ENCODE measurements around the gene CEP128.

The CEP128 gene

DNA sequence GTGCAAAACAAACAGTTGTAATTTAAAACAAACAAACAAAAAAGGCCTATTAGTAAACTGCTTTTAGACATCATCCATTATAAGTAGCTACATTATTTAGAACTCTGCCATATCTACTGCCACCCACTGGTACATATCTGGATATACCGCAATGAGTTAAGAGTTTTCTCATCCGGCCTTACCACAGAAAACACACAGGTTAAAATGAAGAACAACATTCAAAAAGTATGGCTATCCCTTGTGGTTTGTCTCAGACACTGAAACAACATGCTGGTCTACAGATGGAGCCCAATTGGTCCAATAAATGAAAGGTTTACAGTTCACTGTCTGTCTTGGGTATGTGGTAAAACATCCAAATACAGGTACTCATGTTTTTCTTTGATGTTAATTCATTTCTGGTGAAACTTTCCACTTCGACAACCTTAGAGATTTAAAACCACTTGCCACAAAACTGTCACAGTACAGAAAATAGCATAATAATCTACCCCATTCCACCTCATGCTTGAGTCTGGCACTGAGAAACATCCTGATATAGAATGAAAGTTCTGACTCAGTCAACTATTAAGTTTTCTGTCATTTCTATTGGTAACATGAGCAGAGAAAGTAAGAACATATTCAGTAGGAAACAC, 354.3 kb downstream of the CEP128 start:
- no peaks in the 10 kb centered on the region for H3K4me1 ChIP-seq (ENCODE audit: control insufficient read depth, low read depth, low read length)
- H3K4me3 ChIP-seq (ENCODE audit: low read length), result no peak overlapping the region
- H3K27me3 ChIP-seq (ENCODE audit: control insufficient read depth, insufficient read depth, low read length), result no peaks in the 10 kb centered on the region
- H3K9ac ChIP-seq (ENCODE audit: low read length), result no peak overlapping the region
- no peak overlapping the region for H3K27ac ChIP-seq (ENCODE audit: low read length)
- H3K9me3 ChIP-seq (ENCODE audit: control insufficient read depth, low read depth, low read length), result no peaks in the 10 kb centered on the region
- no peaks in the 10 kb centered on the region for H3K36me3 ChIP-seq (ENCODE audit: control insufficient read depth, low read depth, low read length)

- Histone ChIP-seq H3K36me3 (ENCODE audit: control insufficient read depth, low read depth, low read length) (no peaks in the 10 kb centered on the region), H3K27me3 (ENCODE audit: control insufficient read depth, insufficient read depth, low read length) (no peaks in the 10 kb centered on the region), H3K4me3 (ENCODE audit: low read length) (no peak overlapping the region), H3K9me3 (ENCODE audit: control insufficient read depth, low read depth, low read length) (no peaks in the 10 kb centered on the region), H3K4me1 (ENCODE audit: control insufficient read depth, low read depth, low read length) (no peaks in the 10 kb centered on the region), H3K9ac (ENCODE audit: low read length) (no peak overlapping the region), H3K27ac (ENCODE audit: low read length) (no peak overlapping the region)
Measured at GRCh38 chr14:80586131-80586530, 355.4 kb downstream of the CEP128 start.

DNA sequence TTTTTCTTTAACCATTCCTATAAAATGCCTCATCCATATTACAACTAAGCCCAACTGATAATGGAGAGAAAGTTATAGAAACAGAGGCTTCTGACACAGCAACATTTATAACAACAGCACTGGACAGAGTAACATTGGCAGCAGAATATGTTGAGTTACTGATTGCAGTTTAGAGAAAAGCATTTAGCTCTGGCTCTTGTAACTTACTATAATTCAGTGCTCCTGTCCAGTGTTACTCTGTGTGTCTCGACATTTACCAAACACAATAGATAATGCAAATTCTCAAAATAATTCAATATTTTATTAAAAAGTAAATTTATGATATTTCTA, 356.1 kb downstream of the CEP128 start:
- no peaks in the 10 kb centered on the region for H3K27me3 ChIP-seq (ENCODE audit: control insufficient read depth, insufficient read depth, low read length)
- no peaks in the 10 kb centered on the region for H3K9me3 ChIP-seq (ENCODE audit: control insufficient read depth, low read depth, low read length)
- H3K36me3 ChIP-seq (ENCODE audit: control insufficient read depth, low read depth, low read length), result no peaks in the 10 kb centered on the region
- no peaks in the 10 kb centered on the region for H3K4me1 ChIP-seq (ENCODE audit: control insufficient read depth, low read depth, low read length)
- H3K9ac ChIP-seq (ENCODE audit: low read length), result no peak overlapping the region
- no peak overlapping the region for H3K4me3 ChIP-seq (ENCODE audit: low read length)
- no peak overlapping the region for H3K27ac ChIP-seq (ENCODE audit: low read length)

- Histone ChIP-seq H3K27me3 (ENCODE audit: control insufficient read depth, insufficient read depth, low read length) (no peaks in the 10 kb centered on the region), H3K9me3 (ENCODE audit: control insufficient read depth, low read depth, low read length) (no peaks in the 10 kb centered on the region), H3K36me3 (ENCODE audit: control insufficient read depth, low read depth, low read length) (no peaks in the 10 kb centered on the region), H3K27ac (ENCODE audit: low read length) (no peak overlapping the region), H3K4me1 (ENCODE audit: control insufficient read depth, low read depth, low read length) (no peaks in the 10 kb centered on the region), H3K4me3 (ENCODE audit: low read length) (no peak overlapping the region), H3K9ac (ENCODE audit: low read length) (no peak overlapping the region)
Measured at GRCh38 chr14:80584744-80585505, 356.6 kb downstream of the CEP128 start.

GRCh38 chr14:80577599-80577998, 363.9 kb downstream of the CEP128 start:
- Histone ChIP-seq H3K4me3 (ENCODE audit: low read length) (no peak overlapping the region), H3K4me1 (ENCODE audit: control insufficient read depth, low read depth, low read length) (peaks cover 10% of the 10 kb centered on the region), H3K27ac (ENCODE audit: low read length) (no peak overlapping the region), H3K9ac (ENCODE audit: low read length) (no peak overlapping the region), H3K9me3 (ENCODE audit: control insufficient read depth, low read depth, low read length) (no peaks in the 10 kb centered on the region), H3K27me3 (ENCODE audit: control insufficient read depth, insufficient read depth, low read length) (no peaks in the 10 kb centered on the region), H3K36me3 (ENCODE audit: control insufficient read depth, low read depth, low read length) (no peaks in the 10 kb centered on the region)

GRCh38 chr14:80576401-80576800, 365.1 kb downstream of the CEP128 start:
- H3K9me3 ChIP-seq (ENCODE audit: control insufficient read depth, low read depth, low read length), result no peaks in the 10 kb centered on the region
- no peak overlapping the region for H3K27ac ChIP-seq (ENCODE audit: low read length)
- H3K27me3 ChIP-seq (ENCODE audit: control insufficient read depth, insufficient read depth, low read length), result no peaks in the 10 kb centered on the region
- H3K4me3 ChIP-seq (ENCODE audit: low read length), result no peak overlapping the region
- H3K4me1 ChIP-seq (ENCODE audit: control insufficient read depth, low read depth, low read length), result peaks cover 10% of the 10 kb centered on the region
- H3K36me3 ChIP-seq (ENCODE audit: control insufficient read depth, low read depth, low read length), result no peaks in the 10 kb centered on the region
- no peak overlapping the region for H3K9ac ChIP-seq (ENCODE audit: low read length)

DNA sequence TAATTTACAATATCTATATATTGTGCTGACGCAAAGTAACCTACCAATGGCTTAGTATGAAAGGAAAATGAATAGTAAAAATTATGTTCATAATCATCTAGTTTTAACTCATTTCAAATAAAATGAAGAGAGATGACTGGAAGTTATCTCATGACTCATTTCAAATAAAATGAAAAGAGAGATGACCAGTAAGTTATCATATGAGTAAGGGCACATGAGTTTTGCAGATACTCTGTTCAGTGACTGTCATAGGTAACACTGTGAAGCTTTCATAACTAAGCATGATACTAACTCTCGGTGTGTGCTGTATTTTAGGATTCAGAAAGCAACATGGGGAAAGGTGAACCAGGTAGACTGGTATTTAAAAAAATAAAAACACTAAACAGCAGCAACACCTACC, 365.8 kb downstream of the CEP128 start:
- no peak overlapping the region for H3K4me3 ChIP-seq (ENCODE audit: low read length)
- H3K4me1 ChIP-seq (ENCODE audit: control insufficient read depth, low read depth, low read length), result peaks cover 10% of the 10 kb centered on the region
- H3K27ac ChIP-seq (ENCODE audit: low read length), result no peak overlapping the region

GRCh38 chr14:80572666-80573065, 368.9 kb downstream of the CEP128 start:
- Histone ChIP-seq H3K36me3 (ENCODE audit: control insufficient read depth, low read depth, low read length) (no peaks in the 10 kb centered on the region), H3K27me3 (ENCODE audit: control insufficient read depth, insufficient read depth, low read length) (no peaks in the 10 kb centered on the region), H3K27ac (ENCODE audit: low read length) (no peak overlapping the region), H3K4me1 (ENCODE audit: control insufficient read depth, low read depth, low read length) (peaks cover 10% of the 10 kb centered on the region), H3K9me3 (ENCODE audit: control insufficient read depth, low read depth, low read length) (no peaks in the 10 kb centered on the region), H3K9ac (ENCODE audit: low read length) (no peak overlapping the region), H3K4me3 (ENCODE audit: low read length) (no peak overlapping the region)

More for the DNA sequence above, 365.8 kb downstream of the CEP128 start:
- Histone ChIP-seq H3K9me3 (ENCODE audit: control insufficient read depth, low read depth, low read length) (no peaks in the 10 kb centered on the region), H3K9ac (ENCODE audit: low read length) (no peak overlapping the region), H3K36me3 (ENCODE audit: control insufficient read depth, low read depth, low read length) (no peaks in the 10 kb centered on the region), H3K27me3 (ENCODE audit: control insufficient read depth, insufficient read depth, low read length) (no peaks in the 10 kb centered on the region)

DNA sequence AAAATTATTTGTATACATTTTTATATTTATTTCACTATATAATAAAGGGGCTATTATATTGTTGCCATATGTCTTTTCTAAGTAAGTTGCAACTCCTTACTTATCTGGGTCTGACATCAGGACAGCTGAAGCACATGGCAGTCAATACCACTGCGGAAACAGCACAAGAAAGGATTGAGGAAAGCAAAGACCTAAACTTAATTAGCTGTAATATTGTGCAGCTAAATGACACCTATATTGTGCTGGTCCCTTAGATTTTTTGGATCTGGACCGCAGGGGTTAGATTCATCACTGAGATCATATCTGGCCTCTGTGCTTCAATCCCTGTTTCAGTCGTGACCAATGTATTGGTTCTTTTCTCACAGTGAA, 370.6 kb downstream of the CEP128 start:
- Histone ChIP-seq H3K4me3 (ENCODE audit: low read length) (no peak overlapping the region), H3K27me3 (ENCODE audit: control insufficient read depth, insufficient read depth, low read length) (no peaks in the 10 kb centered on the region), H3K4me1 (ENCODE audit: control insufficient read depth, low read depth, low read length) (peaks cover 11% of the 10 kb centered on the region), H3K27ac (ENCODE audit: low read length) (no peak overlapping the region), H3K9ac (ENCODE audit: low read length) (no peak overlapping the region), H3K36me3 (ENCODE audit: control insufficient read depth, low read depth, low read length) (no peaks in the 10 kb centered on the region), H3K9me3 (ENCODE audit: control insufficient read depth, low read depth, low read length) (no peaks in the 10 kb centered on the region)

- Histone ChIP-seq H3K4me3 (ENCODE audit: low read length) (no peak overlapping the region), H3K4me1 (ENCODE audit: control insufficient read depth, low read depth, low read length) (peaks cover 8% of the 10 kb centered on the region), H3K27me3 (ENCODE audit: control insufficient read depth, insufficient read depth, low read length) (no peaks in the 10 kb centered on the region), H3K9me3 (ENCODE audit: control insufficient read depth, low read depth, low read length) (no peaks in the 10 kb centered on the region), H3K36me3 (ENCODE audit: control insufficient read depth, low read depth, low read length) (no peaks in the 10 kb centered on the region), H3K27ac (ENCODE audit: low read length) (no peak overlapping the region), H3K9ac (ENCODE audit: low read length) (no peak overlapping the region)
Measured at GRCh38 chr14:80567905-80568536, 373.5 kb downstream of the CEP128 start.

DNA sequence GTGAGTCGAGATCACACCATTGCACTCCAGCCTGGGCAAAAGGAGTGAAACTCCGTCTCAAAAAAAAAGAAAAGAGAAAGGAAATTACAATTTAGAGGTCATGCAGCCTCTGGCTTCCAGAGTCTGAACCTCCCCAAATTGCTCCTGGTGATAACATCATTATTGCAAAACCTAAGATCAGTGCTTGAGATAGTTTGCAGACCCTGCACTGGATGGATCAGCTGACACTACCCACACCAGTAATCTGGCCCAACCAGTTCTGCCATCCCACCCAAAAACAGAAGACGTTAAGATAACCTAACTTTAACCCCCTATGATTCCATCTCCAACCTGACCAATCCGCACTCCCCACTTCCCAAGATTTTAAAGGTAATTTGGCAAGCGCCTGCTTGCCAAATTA, 376.5 kb downstream of the CEP128 start:
- no peaks in the 10 kb centered on the region for H3K36me3 ChIP-seq (ENCODE audit: control insufficient read depth, low read depth, low read length)
- H3K9ac ChIP-seq (ENCODE audit: low read length), result no peak overlapping the region
- H3K9me3 ChIP-seq (ENCODE audit: control insufficient read depth, low read depth, low read length), result no peaks in the 10 kb centered on the region
- no peak overlapping the region for H3K4me3 ChIP-seq (ENCODE audit: low read length)
- no peaks in the 10 kb centered on the region for H3K27me3 ChIP-seq (ENCODE audit: control insufficient read depth, insufficient read depth, low read length)
- peaks cover 8% of the 10 kb centered on the region for H3K4me1 ChIP-seq (ENCODE audit: control insufficient read depth, low read depth, low read length)
- H3K27ac ChIP-seq (ENCODE audit: low read length), result no peak overlapping the region

DNA sequence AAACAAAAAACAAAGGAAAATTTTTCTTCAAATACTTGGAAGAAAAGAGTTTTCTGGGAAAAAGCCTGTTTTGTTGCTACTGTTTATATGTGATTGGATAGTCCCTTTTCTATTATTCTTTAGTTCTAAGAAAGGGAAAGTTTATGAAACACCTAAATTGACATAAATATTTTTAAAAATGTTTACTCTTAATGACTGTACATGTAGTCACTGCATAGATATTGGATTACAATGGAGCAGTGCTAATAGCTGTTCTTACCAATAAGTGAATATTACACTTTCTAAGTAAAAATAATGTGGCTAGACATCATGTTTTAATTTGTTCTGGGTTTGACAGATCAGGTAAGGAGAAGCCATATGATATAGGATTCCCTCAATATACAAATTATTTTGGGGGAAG, 377.5 kb downstream of the CEP128 start:
- Histone ChIP-seq H3K4me1 (ENCODE audit: control insufficient read depth, low read depth, low read length) (peaks cover 8% of the 10 kb centered on the region), H3K36me3 (ENCODE audit: control insufficient read depth, low read depth, low read length) (no peaks in the 10 kb centered on the region), H3K4me3 (ENCODE audit: low read length) (no peak overlapping the region), H3K27me3 (ENCODE audit: control insufficient read depth, insufficient read depth, low read length) (no peaks in the 10 kb centered on the region), H3K27ac (ENCODE audit: low read length) (no peak overlapping the region), H3K9me3 (ENCODE audit: control insufficient read depth, low read depth, low read length) (no peaks in the 10 kb centered on the region), H3K9ac (ENCODE audit: low read length) (no peak overlapping the region)

Measured in iPS-18a (cell line).